HepG2 (cell line): Measurements from ENCODE around the gene TFB1M. TPM values are rescaled to one million over a fixed set of nuclear protein-coding genes. Genes with fewer than 3 reads are reported as not detected.

ENCODE experiments used
- NPAS2 ChIP-seq: sonication (generic); formaldehyde crosslinking; IDR thresholded peaks from 2 replicates; pipeline ENCODE4 v1.8.0; 2022; ENCODE audit warnings: mild to moderate bottlenecking, missing genetic modification reagents, borderline replicate concordance
- RXRA ChIP-seq: sonication (generic); formaldehyde crosslinking; IDR thresholded peaks from 2 replicates; pipeline ENCODE4 v1.5.1; 2020; ENCODE audit warnings: missing genetic modification reagents
- polyA plus RNA-seq, 8 experiments: library from polyadenylated mRNA; depleted of rRNA in 3 of 8; stranded (reverse) in 7 of 8; unstranded in 1 of 8; fragments of >200 nt; fragmentation: Illumina TruSeq in 4 of 8; extraction: Trizol in 4 of 8; gene quantifications; 2 replicates each; pipeline versions ENCODE4 v1.2.1 to v1.2.3, GENCODE V29; 2011 to 2016; ENCODE audit warnings: low read depth in 4 of 8, missing spikeins in 1 of 8, mixed read lengths in 1 of 8; ENCODE audit not compliant: insufficient read depth in 1 of 8
- total RNA-seq, 5 experiments: library from RNA; depleted of rRNA; stranded (reverse); fragments of >200 nt; fragmentation: Illumina TruSeq; extraction: Trizol; gene quantifications; 2 replicates each; pipeline ENCODE4 v1.2.3, GENCODE V29; 2016; ENCODE audit warnings: low read depth in 1 of 5
- TF ChIP-seq, protein P1 (sequence below): IDR thresholded peaks from 2 replicates; pipeline ENCODE4 v1.6.1; 2016; ENCODE audit warnings: low read depth, missing genetic modification reagents, missing compliant biosample characterization
- TF ChIP-seq, protein P2 (sequence below): IDR thresholded peaks from 2 replicates; pipeline ENCODE4 v1.4.0; 2020; ENCODE audit warnings: mild to moderate bottlenecking, missing genetic modification reagents
- TF ChIP-seq, protein P3 (sequence below): sonication (generic); formaldehyde crosslinking; IDR thresholded peaks from 2 replicates; pipeline ENCODE4 v1.4.0; 2020; ENCODE audit warnings: missing genetic modification reagents, borderline replicate concordance

Gene TFB1M
- total and polyA plus RNA-seq, 2 of the 13 experiments (the other 11 are each of a cell fraction or from before 2014, with no cell fraction given): 91.4 to 122 TPM

DNA sequence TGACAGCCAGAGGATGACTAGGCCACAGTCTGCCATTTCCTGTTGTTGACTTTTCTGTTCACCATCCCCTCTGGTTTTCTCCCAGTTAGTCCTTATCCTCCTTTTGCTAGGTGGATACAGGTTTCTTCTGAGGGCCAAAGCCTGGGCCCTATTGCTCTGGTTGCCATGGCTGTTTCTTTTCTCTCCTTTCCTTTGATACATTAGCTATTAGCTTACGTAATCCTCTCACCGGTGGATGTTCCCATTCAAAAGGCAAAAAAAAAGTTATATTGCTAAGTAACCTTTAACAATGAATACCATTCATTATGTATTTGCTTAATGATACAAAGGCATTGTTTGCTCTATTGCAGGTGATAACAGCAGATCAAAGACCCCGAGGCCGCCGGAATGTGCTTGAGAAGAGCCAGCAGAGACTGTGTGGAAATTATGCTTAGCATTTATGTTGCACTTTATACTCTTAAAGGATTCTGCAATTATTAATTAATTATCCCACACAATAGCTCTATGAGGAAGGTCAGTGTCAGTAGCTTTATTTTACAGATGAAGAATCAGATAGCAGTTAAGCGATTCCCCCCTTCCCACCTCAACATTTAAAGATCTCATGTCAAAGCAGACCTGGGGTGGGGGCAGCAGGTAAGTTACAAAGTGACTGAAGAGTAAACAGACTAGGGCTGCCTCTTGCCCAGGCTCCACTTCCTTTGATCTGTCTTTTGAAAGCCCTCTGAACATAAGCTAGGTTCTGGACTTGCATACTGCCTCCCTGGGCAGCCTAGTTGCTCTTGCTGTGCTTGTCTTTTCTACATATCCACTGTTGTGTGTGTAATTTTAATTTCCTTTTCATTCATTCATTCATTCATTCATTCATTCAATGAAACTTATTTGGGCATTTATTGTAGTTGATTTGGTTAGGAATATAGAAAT, 14.5 kb upstream of the TFB1M start (continued):
- TF ChIP-seq, protein P1, sequence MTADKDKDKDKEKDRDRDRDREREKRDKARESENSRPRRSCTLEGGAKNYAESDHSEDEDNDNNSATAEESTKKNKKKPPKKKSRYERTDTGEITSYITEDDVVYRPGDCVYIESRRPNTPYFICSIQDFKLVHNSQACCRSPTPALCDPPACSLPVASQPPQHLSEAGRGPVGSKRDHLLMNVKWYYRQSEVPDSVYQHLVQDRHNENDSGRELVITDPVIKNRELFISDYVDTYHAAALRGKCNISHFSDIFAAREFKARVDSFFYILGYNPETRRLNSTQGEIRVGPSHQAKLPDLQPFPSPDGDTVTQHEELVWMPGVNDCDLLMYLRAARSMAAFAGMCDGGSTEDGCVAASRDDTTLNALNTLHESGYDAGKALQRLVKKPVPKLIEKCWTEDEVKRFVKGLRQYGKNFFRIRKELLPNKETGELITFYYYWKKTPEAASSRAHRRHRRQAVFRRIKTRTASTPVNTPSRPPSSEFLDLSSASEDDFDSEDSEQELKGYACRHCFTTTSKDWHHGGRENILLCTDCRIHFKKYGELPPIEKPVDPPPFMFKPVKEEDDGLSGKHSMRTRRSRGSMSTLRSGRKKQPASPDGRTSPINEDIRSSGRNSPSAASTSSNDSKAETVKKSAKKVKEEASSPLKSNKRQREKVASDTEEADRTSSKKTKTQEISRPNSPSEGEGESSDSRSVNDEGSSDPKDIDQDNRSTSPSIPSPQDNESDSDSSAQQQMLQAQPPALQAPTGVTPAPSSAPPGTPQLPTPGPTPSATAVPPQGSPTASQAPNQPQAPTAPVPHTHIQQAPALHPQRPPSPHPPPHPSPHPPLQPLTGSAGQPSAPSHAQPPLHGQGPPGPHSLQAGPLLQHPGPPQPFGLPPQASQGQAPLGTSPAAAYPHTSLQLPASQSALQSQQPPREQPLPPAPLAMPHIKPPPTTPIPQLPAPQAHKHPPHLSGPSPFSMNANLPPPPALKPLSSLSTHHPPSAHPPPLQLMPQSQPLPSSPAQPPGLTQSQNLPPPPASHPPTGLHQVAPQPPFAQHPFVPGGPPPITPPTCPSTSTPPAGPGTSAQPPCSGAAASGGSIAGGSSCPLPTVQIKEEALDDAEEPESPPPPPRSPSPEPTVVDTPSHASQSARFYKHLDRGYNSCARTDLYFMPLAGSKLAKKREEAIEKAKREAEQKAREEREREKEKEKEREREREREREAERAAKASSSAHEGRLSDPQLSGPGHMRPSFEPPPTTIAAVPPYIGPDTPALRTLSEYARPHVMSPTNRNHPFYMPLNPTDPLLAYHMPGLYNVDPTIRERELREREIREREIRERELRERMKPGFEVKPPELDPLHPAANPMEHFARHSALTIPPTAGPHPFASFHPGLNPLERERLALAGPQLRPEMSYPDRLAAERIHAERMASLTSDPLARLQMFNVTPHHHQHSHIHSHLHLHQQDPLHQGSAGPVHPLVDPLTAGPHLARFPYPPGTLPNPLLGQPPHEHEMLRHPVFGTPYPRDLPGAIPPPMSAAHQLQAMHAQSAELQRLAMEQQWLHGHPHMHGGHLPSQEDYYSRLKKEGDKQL (CRISPR knock-in tag): peak; percentile 84
- TF ChIP-seq, protein P2, sequence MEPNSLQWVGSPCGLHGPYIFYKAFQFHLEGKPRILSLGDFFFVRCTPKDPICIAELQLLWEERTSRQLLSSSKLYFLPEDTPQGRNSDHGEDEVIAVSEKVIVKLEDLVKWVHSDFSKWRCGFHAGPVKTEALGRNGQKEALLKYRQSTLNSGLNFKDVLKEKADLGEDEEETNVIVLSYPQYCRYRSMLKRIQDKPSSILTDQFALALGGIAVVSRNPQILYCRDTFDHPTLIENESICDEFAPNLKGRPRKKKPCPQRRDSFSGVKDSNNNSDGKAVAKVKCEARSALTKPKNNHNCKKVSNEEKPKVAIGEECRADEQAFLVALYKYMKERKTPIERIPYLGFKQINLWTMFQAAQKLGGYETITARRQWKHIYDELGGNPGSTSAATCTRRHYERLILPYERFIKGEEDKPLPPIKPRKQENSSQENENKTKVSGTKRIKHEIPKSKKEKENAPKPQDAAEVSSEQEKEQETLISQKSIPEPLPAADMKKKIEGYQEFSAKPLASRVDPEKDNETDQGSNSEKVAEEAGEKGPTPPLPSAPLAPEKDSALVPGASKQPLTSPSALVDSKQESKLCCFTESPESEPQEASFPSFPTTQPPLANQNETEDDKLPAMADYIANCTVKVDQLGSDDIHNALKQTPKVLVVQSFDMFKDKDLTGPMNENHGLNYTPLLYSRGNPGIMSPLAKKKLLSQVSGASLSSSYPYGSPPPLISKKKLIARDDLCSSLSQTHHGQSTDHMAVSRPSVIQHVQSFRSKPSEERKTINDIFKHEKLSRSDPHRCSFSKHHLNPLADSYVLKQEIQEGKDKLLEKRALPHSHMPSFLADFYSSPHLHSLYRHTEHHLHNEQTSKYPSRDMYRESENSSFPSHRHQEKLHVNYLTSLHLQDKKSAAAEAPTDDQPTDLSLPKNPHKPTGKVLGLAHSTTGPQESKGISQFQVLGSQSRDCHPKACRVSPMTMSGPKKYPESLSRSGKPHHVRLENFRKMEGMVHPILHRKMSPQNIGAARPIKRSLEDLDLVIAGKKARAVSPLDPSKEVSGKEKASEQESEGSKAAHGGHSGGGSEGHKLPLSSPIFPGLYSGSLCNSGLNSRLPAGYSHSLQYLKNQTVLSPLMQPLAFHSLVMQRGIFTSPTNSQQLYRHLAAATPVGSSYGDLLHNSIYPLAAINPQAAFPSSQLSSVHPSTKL (CRISPR knock-in tag): peak; percentile 93
- TF ChIP-seq NPAS2 (no peak), RXRA (CRISPR knock-in tag) (peak; percentile 77; the same call in 1 of the 2 replicates)
- TF ChIP-seq, protein P3, sequence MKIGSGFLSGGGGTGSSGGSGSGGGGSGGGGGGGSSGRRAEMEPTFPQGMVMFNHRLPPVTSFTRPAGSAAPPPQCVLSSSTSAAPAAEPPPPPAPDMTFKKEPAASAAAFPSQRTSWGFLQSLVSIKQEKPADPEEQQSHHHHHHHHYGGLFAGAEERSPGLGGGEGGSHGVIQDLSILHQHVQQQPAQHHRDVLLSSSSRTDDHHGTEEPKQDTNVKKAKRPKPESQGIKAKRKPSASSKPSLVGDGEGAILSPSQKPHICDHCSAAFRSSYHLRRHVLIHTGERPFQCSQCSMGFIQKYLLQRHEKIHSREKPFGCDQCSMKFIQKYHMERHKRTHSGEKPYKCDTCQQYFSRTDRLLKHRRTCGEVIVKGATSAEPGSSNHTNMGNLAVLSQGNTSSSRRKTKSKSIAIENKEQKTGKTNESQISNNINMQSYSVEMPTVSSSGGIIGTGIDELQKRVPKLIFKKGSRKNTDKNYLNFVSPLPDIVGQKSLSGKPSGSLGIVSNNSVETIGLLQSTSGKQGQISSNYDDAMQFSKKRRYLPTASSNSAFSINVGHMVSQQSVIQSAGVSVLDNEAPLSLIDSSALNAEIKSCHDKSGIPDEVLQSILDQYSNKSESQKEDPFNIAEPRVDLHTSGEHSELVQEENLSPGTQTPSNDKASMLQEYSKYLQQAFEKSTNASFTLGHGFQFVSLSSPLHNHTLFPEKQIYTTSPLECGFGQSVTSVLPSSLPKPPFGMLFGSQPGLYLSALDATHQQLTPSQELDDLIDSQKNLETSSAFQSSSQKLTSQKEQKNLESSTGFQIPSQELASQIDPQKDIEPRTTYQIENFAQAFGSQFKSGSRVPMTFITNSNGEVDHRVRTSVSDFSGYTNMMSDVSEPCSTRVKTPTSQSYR (CRISPR knock-in tag): peak; percentile 83
- TF ChIP-seq, all 625 proteins: peak for 309
